ENCODE results near the gene TMEM271.

- no peak for TF ChIP-seq POLR2A (IDR thresholded peaks at IDR 0.05)
- TF ChIP-seq POLR2AphosphoS5 (IDR thresholded peaks at IDR 0.05): no peak
- no peak for TF ChIP-seq CTCF (IDR thresholded peaks at IDR 0.05)
- no peak for TF ChIP-seq EP300 (IDR thresholded peaks at IDR 0.05; ENCODE audit: low read depth)
Observed at GRCh38 chr4:525660-526059, 50.4 kb downstream of the TMEM271 start.

Data from transverse colon (tissue), 4 donors.